IPS-NIHi11 (cell line): ENCODE data around the gene NOL12.
"Not testable (repeated sequence)": the region's sequence is repeated elsewhere in the genome, so short reads cannot be mapped to it uniquely, and the experiment has no call there.

Experiments
- DNase-seq: peaks from one replicate; pipeline ENCODE4 v3.0.0; 2012; ENCODE audit warnings: mixed read lengths, low spot score

Gene NOL12, protein sequence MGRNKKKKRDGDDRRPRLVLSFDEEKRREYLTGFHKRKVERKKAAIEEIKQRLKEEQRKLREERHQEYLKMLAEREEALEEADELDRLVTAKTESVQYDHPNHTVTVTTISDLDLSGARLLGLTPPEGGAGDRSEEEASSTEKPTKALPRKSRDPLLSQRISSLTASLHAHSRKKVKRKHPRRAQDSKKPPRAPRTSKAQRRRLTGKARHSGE

DNA sequence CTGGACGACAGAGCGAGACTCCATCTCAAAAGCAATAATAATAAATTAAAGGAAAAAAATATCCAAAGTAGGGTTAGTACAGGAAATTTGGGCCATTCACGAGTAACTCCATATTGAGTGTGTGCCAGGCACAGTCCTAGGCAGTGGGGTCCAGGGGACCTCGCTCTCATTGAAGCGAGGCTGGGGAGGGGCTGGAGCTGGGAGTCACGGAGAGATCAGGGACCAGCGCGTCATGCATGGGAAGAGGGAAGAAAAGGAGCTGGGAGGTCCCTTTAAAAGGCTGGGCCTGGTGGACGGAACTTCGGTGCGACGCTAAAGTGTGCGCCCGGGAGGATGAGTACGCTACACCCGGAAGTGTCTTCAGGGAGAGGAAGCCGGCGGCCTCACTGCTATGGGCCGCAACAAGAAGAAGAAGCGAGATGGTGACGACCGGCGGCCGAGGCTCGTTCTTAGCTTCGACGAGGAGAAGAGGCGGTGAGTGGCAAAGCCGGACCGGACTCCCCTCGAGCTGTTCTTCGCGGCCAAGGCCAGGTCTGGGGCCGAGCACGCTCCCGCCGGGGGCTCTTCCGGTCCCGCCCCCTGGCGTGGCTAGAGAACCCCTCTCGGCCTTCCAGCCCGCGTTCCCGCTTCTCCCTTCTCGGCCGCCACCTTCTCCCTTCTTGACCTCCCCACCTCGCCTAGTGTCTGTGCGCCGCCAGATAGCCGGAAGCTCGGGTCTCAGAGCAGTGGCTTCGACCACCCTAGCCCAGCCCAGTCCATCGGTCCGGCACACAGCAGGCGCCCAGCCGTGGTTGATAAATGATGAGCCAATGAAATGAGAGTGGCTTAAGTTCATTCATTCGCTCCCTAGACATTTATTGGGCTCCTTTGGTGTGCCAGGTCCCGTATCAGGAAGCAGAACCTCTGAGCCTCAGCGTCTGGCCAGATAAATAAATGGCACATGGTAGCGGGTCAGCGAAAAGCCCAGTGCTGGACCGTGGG is at the start of gene NOL12:
NOL12 (plus strand) TSS at position 342 of the 981 bp plus-strand sequence; CDS start at position 392, 50 bp downstream.
- DNase-seq, result peak; percentile 87

DNA sequence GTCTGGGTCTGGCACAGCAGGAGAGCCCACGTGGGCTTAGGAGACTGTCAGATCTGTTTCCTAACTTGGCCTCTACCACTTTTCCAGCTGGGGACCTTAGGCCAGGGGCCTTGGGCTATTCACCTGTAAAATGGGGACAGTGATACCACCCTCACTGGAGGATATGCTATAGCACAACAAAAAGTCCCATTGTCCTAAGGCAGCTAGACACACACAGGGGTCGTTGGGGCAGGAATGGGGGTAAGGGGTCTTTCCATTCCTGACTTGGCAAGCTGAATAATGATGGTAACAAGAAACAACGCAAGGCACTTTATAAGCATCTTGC is 49.2 kb upstream of the NOL12 start:
- DNase-seq, result no peak

DNA sequence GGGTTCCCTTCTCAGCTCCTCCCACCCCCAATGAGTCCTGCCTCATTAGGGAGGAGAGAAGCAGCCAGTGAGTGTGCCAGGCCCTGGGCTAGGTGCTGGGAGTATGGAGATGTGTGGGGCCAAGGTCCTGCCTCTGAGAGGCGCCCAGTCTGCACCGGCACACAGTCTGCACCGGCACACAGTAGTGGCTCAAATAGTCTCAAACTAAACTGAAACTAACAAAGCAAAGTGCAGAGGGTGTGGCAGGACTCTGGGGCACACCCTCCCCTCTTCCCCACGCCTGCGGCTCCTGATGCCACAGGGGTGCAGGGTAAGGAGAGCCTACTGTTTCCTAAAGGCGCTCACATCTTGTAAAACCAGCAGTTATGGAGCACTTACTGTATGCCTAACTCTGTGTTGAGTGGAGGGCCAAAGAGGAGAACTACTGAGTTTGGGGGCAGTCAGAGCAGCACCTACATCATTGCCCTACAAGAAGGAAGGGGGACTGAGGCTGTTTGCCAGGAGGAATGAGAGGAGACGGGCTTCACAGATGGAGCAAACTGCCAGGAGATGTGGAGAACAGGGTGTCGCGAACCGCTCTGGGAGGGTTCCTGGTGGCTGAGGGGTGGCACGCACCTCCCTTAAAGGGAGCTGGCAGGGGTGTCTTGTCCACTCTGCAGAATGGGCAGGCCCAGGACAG is 47.6 kb upstream of the NOL12 start:
- DNase-seq, result no peak

DNA sequence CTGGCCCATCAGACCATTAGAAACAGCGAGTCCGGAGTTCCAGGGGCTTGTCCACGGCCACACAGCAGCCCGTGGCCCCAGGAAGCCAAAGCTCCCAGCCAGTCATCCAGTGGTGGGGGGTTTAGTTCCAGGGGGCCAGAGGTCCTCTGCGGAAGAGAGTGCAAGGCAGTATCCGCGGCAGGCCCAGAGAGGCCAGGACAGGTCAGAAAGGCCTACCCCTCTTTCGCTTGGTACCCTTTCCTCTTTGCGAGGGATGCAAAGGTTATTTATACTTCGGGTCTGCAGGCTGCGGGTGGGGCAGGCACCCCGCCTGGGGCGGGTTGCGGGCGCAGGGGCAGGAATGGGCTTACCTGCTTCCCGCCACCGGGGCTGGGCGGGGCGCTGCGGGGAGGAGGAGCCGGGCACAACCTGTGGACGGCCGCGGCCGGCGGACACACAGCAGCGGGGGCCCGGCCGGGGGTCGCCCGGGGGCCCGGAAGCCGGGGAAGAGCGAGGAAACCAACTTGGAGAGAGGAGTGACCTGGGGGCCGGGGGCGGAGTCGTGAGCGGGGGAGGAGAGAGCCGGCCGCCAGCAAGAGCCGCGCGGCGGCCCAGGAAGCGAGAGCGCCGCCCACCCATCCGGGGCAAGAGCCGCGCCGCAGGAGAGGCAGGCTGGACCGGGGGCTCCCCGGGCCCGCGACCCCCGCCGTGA is 46.9 kb upstream of the NOL12 start, which contains the start of gene SH3BP1:
SH3BP1 (plus strand) TSS at position 600 of the 691 bp plus-strand sequence. CDS start 119 bp downstream, outside the sequence.
- peak; percentile 83 for DNase-seq

DNA sequence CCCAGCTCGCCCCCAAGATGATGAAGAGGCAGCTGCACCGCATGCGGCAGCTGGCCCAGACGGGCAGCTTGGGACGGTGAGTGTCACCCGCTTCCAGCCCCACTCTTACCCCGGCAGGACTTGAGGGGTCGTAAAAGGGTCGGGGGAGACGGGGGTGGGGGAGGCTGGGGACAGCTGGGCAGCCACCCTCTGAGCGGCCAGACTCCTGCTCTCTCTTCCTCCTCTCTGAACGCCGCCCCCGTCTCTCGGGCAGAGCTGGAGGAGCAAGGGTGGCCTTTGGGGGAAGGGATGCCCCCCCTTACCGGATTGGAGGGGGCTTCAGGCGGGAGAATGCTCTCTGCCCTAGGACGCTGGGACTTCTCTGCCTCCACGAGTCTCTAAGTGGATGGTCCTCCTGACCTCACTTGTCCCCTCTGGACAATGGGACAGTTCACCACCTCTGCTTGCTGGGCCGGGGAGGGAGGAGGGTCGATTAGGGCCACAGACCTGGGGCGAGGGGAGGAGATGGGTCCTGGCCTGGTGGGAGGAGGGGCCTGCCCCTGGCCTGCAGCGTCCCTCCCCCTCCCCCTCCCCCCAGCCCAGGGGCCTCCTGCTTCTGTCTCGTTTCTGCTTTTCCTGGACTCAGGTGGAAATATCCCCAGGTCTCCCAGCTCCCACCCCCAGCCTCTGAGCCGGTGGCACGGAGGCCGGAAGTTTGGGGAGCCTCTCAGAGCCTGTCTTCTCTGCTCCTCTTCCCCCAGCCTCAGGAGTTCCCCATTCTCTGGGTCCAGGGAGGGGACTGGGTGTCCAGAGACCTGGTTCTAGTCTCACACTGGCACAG is 46.2 kb upstream of the NOL12 start:
- peak; percentile 71 for DNase-seq

DNA sequence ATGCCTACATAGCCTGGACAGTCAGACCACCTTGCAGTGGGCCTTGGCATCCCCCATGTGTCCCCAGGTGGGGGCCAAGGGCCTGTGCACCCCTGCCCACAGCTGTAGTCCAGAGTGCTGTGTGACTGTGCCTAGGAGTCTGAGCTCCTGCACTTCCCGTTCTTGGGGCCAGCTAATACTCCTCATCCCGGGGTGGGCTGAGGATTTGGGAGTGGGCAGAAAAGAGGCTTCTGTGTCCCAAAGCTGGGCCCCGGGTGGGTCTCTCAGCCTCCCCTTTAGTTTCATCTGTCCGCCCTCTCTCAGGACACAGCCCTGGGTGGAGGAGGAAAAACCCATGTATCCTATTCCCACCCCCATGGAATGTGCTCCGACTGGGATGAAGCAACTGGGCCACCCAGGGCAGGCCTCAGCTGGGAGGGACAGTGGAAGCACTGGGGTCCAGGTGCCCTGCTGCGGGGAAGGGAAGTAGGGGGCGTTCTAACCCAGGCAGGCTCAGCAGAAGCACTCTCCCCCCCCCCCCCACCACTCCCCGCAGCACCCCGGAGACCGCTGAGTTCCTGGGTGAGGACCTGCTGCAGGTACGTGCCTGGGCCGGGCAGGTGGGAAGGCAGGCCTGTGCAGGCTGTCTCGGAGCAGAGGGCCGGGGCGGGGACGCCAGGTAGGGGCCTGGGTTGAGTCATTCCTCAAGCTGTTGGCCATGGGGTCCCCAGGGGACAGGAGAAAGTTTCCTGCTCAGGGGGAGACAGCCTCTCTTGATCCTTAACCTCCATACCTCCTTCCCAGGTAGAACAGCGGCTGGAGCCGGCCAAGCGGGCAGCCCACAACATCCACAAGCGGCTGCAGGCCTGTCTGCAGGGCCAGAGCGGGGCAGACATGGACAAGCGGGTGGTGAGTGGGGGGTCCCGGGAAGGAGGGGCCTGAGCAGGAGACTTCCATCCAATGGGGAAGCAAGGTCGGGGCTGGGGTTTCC is 45.3 kb upstream of the NOL12 start:
- no peak for DNase-seq

DNA sequence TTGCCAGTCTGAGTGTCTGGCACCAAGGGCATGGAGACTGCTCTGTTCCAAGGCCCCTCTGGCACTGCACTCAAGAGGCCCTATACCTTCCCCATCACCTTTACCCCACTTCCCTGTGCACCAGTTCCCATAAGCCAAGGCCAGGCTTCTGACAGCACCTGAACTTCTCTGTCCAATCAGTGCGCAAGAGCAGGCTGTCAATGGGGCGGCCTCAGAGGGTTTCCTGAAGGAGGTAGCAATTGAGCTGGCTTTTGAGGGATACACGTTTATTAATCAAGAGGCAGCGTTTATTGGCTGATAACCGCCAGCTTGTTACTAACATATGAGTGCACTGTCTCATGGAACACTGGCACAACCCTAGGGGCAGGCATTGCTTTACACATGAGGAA is 44.6 kb upstream of the NOL12 start:
- no peak for DNase-seq

DNA sequence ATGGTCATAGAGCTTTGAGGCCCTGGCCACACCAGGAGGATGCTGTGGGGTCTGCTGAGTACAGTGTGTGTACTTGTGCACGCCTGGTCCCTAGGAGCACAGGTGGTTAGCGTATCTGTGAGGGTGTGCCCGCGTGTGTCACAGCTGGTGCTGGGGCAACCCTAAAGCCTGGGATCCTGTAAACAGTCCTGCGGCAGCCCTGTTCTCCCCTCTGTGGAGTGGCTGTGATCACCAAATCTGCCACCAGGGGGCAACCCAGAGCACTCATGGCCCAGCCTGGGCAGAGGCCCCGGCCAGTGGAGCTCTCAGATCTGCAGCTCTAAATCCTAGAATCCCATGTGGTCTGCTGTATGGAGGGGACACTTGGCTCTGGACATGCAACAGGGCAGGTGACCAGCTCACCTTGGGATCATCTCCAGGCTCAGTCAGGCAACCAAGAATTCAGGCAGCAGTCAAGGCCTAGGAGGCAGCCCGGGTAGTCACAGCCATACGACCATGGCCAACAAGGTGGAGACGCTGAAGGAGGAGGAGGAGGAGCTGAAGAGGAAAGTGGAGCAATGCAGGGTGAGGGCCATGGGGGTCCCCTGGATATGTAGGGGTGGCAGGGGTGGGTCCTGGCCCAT is 42.8 kb upstream of the NOL12 start:
- DNase-seq, result peak; percentile 89

DNA sequence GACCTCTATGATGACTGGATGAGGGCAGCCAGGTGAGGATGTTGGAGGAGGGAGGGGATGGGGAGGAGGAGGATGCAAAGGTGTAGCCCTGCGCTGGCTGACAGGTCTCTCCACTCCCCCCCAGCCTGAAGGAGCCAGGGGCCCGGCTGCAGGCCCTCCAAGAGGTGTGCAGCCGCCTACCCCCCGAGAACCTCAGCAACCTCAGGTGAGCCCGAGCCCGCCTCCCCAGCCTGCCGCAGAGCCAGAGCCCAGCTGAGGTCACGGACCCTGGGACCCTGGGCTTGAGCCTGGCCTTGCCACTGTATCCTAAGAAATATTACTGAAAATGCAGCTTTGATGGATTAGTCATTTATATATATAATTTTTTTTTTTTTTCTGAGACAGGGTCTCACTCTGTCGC is 38.8 kb upstream of the NOL12 start:
- DNase-seq, result no peak

DNA sequence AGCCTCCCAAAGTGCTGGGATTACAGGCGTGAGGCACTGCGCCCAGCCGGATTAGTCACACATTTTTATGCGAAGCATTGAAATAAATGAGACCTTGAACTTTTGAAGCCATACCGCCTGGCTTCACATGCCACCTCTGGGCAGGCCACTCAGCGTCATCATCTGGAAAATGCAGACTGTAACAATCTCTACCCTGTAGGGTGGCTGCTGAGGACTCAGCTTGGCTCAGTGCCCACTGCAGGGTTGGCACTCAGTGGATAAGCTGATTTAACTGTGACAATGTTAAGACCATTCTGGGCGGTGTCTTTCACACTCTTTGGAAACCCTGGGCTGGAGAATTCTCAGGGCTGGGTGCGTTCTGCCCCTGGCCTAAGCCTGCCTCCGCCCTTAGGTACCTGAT is 38.2 kb upstream of the NOL12 start:
- no peak for DNase-seq

DNA sequence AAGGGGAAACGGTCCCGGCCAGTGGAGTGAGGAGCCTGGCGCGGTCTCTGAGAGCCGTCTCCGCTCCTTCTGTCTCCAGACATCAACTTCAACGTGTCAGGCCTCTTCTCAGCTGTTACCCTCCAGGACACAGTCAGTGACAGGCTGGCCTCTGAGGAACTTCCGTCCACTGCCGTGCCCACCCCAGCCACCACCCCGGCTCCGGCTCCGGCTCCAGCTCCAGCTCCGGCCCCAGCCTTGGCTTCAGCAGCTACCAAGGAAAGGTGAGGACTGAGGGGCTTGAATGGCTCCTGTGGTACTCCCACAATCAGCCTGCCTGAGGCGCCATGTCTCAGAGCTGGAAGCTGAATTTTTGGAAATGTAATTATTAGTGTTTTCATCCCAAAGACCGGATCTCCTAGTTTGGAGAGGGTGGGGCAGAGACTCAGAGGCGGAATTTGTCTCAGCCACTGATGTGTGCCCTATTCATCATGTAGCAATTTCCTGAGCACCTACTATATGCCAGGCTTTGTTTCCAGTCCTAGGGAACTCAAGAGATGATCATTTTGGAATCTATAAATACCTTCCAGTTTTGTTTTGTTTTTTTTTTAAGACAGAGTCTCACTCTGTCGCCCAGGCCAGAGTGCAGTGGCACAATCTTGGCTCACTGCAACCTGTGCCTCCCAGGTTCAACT is 35.5 kb upstream of the NOL12 start:
- no peak for DNase-seq

DNA sequence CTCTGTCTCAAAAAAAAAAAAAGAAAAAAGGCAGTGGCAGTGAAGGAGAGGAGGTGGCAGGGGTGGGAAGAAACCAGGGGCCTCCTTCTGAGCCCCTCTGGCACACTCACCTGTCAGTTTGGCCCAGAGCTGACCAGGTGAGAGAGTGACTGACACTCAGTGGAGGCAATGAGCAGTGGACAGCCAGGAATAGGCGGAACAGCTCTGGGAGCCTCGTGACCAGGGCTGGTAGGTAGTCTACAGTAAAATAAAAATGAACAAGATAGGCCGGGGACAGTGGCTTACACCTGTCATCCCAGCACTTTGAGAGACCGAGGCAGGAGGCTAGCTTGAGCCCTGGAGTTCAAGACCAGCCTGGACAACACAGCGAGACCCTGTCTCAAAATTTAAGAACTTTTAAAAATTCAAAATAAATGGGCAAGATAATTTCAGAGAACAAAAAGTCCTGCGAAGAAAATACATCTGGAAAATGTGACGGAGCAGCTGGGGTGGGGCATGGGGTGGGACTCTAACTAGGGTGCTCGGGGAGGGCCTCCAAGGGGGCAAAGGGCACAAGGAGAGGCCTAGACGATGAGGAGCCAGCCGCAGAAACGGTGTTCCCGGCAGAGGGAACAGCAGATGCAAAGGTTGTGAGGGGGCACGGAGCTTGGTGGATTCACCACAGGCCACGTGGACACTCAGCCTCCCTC is 31.4 kb upstream of the NOL12 start:
- DNase-seq, result no peak

DNA sequence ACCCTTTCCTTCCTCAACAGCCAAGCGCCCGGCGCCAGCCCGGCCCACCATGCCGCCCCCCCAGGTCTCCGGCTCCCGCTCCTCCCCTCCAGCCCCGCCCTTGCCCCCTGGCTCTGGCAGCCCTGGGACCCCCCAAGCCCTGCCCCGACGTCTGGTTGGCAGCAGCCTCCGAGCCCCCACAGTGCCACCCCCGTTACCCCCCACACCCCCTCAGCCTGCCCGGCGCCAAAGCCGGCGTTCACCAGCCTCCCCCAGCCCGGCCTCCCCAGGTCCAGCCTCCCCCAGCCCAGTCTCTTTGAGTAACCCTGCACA is 30.9 kb upstream of the NOL12 start:
- DNase-seq, result no peak

DNA sequence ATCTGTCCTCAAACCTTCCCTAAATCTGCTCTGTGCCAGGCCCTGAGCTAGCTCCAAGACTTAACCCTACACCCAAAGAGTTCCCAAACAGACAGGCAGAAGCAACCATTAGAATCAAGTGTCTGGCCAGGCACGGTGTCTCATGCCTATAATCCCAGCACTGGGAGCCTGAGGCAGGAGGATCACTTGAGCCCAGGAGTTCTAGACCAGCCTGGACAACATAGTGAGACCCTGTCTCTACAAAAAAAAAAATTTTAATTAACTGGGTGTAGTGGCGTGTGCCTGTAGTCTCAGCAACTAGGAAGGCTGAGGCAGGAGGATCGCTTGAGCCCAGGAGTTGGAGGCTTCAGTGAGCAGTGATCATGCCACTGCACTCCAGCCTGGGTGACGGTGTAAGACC is 29.6 kb upstream of the NOL12 start:
- DNase-seq, result not testable (repeated sequence)

DNA sequence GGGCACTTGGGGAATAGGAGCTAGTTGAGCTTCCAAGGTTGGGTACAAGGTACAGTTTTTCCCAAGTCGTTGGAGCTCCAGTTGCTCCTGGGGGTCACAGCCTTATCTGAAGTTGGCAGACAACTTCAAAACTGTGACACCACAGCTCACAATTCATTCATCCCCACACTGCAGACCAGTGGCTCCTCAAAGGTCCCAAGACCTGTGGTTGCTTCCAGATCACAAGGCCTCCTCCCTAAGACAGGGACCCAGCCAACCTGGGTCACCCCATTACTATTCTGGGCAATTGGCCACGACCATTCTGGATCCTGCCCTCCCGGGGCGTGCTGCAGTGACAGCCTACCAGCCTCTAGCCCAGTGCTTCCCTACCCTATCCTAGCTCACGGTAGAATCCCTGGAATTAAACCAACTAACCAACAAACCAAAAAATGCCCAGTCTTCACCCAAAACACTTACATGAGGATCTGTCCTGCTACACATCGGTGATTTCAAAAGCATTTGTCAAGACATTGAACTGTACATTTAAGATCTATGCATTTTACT is 28.5 kb upstream of the NOL12 start:
- DNase-seq, result peak; percentile 48

DNA sequence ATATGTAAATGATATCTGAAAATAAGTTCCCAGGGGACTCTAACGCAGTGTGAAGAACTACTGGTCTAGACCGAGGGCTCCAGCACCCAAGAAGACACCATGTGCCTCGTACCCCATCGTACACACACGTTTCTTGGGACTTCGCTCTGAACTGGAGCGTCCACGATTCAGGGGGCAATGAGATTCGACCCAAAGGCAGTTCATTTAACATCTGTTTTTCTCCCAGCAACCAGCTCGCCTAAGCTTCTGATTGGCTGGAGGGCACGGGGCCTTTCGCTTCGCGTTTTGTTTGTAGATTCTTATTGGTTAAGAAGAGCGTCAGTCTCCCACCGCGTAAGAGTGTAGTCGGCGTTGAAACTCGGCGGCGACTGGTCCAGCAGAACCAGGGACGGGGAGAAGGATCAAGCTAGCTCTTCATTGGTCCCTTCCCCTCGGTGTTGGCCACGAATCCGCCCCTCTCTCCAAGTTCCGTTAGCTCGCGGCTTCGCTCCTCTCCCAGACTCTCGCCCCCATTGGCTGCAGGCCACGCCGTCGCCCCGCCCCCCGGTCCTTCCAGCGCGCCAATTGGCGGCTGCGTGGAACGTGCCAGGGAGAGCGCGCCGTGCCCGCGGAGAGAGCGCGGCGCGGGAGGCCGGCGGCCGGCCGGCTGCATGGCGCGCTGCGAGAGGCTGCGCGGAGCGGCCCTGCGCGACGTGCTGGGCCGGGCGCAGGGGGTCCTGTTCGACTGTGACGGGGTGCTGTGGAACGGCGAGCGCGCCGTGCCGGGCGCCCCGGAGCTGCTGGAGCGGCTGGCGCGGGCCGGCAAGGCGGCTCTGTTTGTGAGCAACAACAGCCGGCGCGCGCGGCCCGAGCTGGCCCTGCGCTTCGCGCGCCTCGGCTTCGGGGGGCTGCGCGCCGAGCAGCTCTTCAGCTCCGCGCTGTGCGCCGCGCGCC is 27.7 kb upstream of the NOL12 start, which contains the start of gene PDXP:
PDXP (plus strand) TSS at position 591 of the 933 bp plus-strand sequence; CDS start at position 651, 60 bp downstream.
- DNase-seq, result peak; percentile 99
